ENCODE data around the gene LIN28A.

LIN28A gene

DNA sequence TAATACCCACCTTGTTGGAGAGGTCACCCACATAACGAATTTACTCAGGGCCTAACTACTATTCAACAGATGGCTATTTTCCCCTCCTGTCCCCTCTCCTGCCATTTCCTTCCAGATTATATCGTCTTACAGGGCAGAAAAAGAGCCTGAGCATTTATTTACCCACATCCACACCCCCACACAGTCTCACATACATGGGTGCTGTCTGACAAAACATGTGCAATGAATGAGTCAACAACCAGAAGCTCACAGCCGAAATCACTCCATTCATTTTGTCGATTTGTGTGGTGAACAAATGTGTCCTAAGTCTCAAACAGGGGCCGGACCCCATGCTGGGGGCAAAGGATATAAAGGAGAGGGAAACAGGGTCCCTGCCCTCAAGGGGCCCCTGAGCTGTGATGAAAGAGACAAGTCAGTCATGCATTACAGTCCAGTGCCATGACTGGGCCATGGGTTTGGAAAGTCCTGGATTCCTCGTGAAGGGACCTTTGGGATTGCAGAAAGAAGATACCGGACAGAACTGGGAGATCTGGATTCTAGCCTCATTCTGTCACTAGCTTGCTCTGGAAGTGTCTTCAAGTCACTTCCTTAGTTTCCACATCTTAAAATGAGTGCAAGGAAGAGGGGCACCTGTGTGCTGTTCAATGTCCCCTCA lies 21.7 kb upstream of the LIN28A start:
- DNase-seq, result no peak

DNA sequence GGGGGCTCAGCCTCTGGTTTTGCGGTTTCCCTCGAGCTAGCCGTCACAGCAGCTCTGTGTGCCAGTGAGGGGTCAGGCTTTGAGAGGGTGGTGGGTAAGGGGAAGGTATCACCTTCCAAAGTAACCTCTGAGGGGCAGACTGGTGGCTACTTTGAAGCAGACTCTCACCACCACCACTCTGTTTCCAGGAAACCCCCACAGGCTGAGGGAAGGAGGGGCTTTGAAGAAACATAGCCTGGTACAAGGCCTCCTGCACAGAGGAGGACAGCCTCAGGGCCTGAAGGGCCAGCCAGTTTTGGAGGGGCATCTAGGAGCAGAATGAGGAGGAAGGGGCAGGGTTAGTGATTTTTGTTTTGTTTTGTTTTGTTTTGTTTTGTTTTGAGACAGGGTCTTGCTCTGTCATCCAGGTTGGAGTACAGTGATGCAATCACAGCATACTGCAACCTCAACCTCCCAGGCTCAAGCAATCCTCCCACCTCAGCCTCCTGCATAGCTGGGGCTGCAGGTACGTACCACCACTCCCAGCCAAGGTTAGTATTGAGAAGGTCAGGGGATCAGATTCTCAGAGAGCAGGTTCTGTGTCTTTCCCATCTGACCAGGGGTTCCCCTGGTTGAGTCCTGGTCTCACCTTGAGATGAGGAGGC lies 20.9 kb upstream of the LIN28A start:
- DNase-seq, result no peak

DNA sequence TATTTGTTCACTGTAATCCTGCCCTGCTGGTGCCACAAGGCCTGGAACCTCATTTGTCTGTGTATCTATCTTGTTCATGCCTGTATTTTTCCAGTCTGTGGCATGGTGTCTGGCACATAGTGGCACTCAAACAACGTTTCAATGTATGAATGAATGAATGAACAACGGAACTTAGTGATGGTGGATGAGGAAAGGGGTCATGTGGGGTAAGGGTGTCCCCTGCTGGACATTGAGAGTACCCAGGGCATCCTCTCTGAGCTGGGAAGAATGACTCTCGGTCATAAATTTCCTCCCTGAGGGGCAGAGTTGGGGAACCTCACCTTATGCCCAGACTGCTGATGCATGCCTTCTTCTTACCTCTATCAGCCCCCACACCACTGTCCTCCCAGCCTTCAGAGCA lies 19.2 kb upstream of the LIN28A start:
- peak; percentile 36 for DNase-seq

DNA sequence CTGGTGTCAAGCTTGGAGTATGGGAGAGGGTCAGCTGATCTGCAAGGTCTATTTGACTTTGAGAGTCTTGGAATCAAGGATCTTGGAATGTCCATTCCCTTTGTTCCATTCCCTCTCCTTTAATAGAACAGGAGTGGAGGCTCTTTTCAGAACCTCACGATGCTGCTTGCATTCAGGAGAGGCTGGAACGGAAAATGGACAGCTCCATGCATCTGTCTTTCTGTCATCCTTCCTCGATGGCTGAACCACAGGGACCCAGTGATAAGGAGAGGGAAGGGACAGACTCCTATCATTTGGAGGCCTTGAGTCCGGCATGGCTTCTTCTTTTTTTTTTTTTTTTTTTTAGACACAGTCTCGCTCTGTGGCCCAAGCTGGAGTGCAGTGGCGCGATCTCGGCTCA lies 14.9 kb upstream of the LIN28A start:
- no peak for DNase-seq

DNA sequence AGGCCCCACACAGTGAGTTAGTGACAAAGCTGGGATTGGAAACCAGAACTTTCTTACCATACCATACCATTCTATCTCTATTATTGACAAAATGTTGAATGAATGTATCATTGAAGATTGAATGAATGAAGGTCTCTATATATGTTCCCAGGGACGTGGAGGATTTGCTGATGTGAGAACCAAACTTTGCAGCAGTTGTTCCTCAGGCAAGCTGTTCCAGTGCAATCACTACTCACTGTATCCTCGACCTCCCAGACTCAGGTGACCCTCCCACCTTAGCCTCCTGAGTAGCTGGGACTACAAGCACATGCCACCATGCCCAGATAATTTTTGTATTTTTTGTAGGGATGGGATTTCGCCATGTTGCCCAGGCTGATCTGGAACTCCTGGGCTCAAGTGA lies 11.6 kb upstream of the LIN28A start:
- DNase-seq, result no peak

DNA sequence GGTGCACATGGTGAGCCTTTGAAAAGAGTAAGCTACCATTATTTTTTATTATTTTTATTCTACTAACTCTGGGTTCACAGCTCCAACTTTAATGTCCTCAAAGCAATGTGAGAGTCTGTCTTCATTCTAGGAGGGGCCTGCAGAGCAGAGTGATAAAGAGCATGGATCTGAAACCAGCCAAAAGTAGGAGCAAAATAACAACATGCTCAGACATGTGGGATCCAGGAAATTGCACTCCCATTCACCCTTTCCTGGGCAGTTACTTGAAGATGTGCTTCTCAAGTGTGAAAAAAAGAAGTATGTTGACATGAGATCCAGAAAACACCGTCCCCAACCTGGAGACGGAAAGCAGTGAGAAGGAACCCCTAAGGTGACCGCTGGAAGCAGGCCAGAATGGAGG lies 8.7 kb upstream of the LIN28A start:
- DNase-seq, result no peak

DNA sequence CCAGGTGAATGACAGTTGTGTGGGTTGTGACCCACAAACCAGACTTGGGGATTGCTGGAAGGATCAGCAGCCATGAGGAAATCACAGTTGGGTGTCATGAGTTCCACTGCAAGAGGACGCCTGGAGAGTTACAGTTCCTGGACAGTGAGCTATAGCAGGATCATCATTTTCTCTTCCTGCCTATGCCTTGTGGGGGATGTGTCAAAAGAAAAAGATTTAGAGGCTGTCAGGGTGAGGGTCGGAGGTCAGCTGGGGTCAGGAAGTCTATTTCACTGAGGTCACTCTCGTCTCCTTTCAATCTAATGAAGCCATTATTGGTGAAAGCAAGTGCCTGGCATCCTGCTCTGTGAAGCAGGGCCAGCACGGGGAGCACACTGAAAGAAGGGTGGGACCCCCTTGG lies 7.0 kb upstream of the LIN28A start:
- no peak for DNase-seq

DNA sequence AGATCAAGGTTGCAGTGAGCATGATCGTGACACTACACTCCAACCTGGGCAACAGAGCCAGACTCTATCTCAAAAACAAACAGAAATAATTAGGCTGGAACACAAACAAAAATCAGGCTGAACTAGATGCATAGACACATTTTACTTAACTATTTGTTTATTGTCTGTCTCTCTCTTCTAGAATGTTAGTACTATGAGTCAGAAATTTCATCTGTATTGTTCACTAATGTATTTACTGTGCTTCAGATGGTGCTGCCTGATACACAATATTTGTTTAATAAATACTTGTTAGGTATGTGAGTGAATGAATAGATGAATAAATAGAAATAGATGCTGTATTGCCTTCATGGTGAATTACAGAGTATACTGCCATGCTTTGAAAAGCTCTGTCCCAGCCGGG lies 6.0 kb upstream of the LIN28A start:
- no peak for DNase-seq

DNA sequence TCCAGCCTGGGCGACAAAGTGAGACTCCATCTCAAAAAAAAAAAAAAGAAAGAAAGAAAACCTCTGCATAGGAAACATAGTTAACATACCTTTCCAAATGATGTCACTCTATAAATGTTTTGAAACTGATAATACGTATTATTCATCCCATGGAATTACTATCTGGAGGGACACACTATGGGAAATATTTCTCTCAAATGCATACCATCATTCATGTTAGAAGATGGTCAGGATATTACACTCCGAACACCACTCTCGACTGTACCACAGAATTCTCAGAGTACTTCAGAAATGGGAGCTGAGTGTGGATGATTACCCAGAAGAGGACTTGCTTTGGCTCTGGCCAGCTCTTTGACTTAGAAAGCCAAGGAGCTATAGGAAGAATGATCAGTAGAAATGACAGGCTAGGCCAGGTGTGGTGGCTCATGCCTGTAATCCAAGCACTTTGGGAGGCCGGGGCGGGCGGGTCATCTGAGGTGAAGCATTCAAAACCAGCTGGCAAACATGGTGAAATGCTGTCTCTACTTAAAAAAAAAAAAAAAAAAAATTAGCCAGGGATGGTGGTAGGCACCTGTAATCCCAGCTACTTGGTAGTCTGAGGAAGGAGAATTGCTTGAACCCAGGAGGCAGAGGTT lies 5.2 kb upstream of the LIN28A start:
- DNase-seq, result no peak

DNA sequence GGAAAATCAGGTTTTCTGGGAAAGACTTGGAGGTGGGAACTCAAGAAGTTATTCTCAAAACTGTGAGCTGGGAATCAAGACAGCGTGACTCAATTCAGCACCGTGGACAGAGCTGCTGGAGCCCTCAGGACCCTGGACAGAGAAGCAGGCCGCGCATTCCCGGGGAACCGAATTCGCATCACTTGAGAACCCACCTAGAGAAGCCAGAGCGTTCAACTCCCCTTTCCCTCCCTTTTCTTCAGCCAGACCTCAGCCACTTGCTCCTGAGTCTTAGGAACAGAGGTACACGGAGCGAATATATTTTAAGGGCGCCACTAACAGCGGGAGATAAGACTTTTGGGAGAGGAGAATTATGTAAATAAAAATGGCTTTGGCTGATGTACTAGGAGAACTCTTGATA lies 2.0 kb upstream of the LIN28A start:
- DNase-seq, result peak; percentile 59

DNA sequence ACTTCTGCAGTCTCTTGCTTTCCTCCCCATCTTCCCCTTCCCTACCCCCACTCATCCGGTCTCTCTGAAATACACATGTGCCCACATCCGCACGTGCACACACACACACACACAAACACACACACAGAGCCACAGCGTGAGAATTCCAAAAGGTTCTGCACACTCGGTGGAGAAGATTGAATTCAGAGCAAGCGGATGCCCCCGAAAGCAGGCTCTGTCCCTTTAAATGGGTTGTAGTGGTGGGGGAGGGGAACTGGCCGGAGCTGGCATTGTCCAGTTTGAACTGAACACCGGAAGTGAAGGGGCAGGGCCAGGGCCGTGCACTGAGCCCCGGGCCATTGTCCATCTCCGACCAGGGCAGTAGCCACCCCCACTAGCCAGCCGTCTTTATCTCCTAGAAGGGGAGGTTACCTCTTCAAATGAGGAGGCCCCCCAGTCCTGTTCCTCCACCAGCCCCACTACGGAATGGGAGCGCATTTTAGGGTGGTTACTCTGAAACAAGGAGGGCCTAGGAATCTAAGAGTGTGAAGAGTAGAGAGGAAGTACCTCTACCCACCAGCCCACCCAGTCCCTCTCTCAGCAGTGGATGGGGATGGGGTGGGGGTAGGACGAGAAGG lies 1.3 kb upstream of the LIN28A start:
- DNase-seq, result no peak

DNA sequence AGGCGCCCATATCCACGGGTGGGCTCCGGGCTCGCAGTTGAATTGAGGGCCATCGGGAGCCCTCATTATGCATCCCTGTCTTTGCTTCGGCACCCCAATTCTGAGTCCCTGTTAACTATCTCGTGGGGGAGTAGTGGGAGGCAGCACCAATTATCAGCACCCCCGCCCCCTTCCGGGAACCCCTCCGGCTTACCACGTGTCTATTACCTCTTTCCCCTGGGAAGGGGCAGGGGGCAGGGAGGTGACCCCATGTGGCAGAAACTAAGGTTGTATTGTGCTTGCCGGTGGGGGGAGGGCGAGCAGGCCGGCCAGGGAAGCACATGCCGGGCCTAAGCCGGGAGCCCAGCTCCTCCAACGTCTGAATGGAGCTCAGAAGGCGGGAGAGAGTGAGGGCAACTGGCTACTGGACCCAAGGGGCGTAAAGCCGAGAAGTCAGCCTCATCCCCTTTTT lies 1.0 kb downstream of the LIN28A start:
- DNase-seq, result no peak

DNA sequence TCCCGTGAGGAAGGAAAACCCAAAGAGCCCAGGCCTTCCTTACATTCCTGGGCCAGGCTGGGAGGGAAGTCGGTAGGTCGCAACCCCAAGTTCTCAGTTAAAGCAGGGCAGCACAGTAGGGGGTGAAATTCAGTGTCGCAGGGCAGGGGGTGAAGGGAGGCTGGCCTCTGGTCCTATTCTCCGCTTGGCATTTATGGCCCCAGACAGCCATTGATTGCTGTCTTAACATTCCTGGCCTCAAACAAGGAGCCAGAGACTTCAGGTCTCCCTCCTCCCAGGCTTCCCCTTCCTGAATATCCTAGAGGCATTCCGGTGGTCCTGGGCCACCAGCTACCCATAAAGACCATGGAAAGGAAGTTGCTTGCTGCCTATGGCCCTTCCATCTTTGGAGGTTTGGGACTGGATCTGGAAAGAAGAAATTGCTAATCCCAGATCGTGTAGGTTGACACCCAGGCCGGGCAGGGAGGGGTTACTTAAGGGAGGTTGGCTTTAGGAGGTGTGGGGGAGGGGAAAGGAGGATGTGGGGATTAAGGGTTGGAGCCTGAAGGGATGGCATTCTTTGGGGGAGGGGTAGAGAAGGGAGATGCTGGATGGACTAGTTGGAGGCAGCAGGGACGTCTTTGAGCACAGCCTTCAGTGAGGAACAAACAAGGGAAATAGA lies 1.7 kb downstream of the LIN28A start:
- no peak for DNase-seq

DNA sequence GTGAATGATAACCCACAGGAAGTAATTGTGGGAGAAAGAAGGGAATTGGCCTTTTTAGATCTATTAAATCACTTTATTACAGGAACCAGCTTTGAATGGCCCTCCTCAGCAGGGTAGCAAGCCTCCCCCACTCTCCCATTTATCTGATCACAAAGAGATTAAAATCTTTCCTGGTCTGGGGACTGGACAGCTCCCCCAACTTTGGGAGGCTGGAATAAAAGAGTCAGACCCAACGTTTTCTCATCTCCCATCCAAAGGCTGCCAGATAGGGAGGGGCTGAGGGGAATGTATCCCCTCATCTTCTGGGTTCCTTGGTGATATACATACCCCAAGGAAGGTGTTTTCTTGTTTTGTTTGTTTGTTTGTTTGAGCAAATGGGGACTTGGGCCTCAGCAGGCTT lies 2.4 kb downstream of the LIN28A start:
- no peak for DNase-seq

DNA sequence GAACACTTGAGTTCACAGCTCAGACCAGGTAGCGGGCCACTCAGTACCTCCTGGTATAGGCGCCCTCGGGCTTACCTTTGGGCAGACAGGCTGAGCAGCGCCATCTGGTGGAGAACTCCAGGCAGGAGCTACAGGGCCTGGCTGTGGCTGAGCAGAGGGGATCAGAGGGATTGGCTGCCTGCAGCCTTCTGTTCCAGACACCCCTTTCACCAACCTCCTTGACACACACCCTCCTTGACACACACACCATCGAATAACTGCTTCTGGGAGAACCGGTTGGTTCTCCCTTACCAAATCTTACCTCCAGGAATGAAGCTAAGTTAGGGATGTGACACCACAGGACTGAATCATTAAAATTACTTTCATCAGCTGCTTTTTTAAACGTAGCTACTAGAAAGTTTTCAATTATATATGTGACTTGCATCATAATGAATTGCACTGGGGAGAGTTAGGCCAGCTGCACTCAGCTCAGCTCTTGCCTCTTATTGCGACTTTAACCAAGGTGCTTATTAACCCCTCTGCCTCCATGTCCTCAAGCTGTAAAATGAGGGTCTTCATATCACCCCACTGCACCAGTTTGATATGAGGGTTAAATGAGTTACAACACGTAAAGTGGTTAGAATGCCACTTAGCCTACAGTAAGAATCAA lies 6.6 kb downstream of the LIN28A start:
- peak; percentile 47 for DNase-seq

DNA sequence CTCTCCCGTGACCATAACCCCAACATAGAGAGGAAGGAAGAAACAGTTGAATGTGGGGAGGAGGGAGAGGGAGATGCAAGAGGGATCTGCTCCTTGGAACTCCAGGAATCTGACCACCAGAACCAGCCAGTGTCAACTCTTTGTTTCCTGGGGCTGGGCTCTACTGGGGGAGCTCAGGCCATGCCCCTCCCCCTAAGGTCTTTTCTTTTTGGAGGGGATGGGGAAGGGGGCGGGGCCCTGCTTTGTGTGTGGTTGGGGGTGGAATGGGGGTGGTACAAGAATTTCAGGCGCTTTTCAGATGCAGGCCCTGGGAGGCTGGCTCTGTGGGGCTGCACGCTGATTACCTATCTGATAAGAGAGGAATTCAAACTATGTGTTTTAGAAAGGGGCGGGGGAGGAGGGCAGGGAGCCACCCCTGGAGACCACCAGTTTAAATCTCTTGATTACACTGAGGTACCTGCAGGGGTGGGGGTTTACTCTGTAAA lies 8.3 kb downstream of the LIN28A start:
- DNase-seq, result no peak

DNA sequence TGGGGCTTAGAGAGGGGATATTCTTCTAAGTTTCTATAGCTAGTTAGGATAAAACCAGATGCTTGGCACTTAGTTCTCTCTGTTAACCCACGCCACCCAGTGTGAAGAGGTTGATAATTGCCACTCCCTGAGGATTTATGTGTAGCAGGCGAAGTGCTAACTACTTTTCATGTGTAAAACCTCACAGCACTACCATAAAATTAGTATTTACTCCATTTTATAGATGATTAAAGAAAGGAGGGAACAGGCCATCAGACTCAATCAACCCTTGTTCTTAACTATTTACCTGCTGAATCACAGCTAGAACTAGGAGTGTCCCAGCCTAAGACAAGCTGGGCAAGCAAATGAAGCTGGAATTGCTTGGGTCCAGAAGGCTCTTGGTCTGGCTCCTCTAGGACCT lies 8.9 kb downstream of the LIN28A start:
- DNase-seq, result no peak

DNA sequence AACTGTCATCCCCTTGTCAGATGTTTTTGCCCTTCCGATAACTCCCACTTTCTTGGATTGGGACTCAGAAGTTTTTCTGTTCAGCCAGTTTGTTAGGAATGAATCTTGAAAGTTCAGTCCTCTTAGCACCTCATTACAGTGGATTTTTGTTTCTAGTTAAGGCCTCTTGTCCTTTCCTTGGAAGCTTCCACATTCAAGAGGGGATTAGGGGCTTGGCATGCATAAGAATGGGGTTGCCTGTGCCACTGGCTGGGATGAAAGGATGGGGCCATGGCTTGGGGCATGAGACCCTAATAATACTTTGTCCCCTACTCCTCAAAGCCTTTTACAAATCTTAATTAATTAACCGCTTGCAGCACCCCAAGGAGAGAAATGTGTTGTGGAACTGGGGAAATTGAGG lies 19.1 kb downstream of the LIN28A start:
- DNase-seq, result no peak

DNA sequence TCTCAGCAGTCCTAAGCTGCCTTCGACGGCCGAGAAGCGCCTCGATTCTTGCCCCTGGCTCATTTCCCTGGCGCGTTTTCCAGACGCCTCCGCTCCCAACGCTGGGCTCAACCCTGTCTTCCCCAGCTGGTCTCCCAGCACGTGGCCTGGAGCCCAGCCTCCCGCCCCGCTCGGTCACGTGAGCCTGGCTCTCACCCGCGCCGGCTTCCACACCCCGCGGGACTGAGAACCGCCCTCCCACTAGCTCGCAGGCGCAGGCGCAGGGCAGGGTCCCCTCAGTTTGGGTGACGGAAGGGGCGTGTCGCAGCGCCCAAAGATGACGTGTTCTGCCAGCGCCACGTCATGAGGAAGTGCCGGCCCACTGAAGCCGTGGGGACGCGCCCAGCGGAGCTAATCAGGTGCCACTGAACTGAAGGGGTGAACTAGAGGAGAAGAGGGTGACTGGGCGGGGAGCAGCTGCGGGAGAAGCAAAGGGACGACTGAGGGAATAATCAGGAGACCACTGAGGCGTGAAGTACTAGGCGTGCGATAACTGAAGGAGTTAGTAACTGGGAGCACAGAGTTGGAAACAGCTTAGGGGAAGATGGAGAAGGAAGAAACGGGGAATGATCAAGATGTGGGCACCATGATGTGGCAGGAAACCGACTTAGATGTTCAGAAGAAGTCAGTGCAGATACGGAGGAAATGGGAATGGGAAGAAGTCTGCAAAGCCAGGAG lies 21.5 kb downstream of the LIN28A start, which contains the start of gene DHDDS:
TSS of gene DHDDS (plus strand) at position 343 of the 717 bp plus-strand sequence. CDS start 625 bp downstream, outside the sequence.
- DNase-seq, result peak; percentile 96

DNA sequence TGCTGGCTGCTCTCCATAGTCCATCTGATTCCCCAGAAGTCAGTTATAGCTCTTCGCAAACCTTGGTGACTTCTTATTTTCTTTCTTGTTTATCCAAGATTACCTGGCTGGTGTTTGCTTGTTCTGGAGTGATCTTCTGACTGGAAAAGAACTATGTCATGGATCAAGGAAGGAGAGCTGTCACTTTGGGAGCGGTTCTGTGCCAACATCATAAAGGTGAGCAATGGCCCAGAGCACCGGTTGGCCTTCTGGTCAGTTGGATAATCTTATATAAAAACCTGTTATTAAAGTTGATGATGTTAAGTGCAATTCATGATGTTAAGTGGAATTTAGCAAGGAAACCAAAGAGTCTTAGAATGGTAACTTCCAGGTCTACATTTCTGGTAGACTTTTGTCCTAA lies 22.2 kb downstream of the LIN28A start:
- no peak for DNase-seq

DNA sequence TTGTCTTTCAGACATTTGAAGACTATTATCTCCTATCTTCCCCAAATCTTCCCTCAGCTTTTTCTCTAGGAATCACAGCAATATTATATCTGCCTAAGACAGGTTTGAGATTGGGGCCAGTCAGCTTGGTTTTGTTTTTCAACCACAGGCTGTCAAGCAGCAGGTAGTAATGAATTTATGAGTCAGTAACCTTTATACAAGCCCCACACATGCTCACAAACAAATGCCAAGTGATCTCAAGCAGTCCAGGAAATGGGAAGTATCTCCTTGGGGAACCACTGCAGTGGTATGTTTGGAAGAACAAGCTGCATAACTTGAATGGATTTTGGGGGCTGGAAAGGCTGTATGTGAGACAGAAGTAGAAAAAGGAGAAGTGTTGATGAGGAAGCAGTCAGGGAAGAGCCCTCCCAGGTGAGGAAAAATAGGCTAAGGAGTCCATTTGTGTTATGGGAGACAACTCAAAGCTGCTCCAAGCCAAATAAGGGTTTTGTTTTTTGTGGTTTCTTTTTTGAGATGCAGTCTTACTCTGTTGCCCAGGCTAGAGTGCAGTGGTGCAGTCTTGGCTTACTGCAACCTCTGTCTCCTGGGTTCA lies 23.6 kb downstream of the LIN28A start:
- DNase-seq, result no peak

DNA sequence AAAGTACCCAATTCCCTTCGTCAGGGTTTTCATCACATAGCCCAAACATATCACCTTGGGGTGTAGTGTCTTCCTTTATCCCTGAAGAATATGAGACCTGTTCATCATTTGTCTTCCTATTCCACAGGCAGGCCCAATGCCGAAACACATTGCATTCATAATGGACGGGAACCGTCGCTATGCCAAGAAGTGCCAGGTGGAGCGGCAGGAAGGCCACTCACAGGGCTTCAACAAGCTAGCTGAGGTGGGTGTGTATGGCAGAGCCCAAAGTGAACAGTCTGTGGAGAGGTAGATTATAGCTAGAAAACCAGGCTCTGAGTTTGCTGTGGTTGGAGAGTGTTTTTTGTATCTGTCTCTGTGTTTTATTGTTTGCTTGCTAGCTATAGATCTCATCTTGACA lies 27.4 kb downstream of the LIN28A start:
- no peak for DNase-seq
